LNCAP (cell line): Measurements from ENCODE around the gene ME1.

Source experiments
- TF ChIP-seq, protein P1 (sequence below): fragments of 450-650 bp; IDR thresholded peaks from 2 replicates; pipeline ENCODE4 v1.5.1; 2017; ENCODE audit warnings: mild to moderate bottlenecking

The ME1 gene

DNA sequence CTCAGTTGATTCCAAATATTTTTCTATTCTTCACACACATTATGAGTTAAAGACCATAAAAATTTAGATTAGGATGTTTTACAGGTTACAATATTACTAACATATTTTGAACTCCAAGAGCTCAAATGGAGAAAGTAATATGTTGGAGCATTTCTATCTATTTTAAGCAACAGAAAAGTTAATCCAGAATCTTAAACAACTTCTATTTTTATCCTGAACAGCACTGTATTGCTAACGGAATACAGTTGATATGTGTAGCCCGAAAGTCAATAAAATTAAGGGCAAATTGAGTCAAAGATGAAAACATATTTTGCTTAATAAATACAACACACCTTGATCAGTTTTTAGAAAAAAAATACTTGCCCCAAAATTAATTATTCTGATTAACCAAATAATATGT lies 97.4 kb downstream of the ME1 start:
- TF ChIP-seq, protein P1, sequence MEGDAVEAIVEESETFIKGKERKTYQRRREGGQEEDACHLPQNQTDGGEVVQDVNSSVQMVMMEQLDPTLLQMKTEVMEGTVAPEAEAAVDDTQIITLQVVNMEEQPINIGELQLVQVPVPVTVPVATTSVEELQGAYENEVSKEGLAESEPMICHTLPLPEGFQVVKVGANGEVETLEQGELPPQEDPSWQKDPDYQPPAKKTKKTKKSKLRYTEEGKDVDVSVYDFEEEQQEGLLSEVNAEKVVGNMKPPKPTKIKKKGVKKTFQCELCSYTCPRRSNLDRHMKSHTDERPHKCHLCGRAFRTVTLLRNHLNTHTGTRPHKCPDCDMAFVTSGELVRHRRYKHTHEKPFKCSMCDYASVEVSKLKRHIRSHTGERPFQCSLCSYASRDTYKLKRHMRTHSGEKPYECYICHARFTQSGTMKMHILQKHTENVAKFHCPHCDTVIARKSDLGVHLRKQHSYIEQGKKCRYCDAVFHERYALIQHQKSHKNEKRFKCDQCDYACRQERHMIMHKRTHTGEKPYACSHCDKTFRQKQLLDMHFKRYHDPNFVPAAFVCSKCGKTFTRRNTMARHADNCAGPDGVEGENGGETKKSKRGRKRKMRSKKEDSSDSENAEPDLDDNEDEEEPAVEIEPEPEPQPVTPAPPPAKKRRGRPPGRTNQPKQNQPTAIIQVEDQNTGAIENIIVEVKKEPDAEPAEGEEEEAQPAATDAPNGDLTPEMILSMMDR = no peak

DNA sequence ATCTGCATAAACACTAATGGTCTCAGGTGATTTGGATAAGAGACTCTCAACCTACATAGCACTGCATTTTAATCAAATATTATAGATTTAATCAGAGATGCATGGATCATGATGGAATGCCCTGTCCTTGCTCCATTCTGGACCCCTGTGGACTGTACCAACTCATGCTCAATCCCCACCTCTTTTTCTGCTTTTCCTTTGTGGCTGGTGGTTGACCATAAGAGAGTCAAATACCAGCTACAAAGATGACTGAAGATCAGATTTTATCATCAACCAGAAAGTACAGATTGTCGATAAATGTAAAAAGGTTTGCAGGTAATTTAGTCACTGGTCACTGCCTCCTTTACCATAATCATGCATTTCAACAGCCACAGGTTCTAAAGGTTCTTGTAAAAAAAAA lies 116.2 kb downstream of the ME1 start:
- TF ChIP-seq, protein P1 = no peak

DNA sequence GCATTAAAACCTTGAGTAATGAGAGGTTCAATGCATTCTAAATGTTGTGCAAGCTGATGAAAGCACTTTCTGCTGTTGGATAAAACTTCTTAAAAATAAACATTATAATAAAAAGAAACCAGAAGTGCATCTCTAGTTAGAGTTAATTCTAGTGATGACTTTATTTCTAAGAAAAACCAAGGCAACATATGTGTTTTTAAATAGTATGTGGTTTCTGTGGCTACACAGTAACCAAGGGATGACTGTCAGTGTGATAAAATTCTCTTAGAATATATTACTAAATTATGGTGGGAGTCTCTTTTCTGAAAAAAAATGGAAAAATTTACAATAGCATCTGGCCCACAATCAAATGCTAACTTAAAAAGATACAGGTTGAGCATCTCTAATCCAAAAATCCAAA lies 117.0 kb downstream of the ME1 start:
- TF ChIP-seq, protein P1 = no peak

DNA sequence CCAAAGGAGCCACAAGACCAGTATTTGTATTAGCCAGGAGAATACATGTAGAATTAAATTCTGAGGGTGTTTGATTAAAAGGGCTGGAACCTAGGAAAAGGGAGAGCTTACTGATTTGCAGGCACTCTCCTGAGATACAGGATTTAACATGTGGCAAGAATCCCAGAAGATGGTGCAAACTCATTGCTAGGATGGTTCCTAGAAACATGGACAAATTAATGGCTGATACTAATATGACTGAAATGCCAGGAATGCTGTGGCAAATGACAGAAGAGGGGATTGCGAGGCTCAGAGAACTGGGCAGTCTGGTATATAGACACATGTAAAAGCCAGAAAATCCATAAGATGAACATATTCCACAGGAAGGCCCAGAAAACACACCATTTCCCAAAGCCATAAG lies 119.6 kb downstream of the ME1 start:
- TF ChIP-seq, protein P1 = no peak

DNA sequence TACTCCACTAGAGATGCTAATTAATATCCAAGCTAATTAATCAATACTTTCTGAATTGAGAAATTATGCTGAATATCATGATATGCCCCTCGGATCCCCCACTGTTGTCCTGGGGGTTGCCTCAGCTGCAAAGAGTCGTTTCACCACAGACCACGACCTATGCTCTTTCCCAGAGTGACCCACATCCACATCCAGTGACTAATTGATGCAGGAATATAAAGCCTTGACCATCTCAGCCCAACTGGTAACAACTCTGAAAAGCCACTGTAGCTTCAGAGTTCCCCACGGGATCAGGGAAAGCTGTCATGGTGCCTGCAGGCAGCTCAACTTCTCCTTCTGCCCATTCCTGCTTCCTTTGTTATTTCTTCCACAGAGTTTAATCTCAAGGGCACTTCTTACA lies 120.8 kb downstream of the ME1 start:
- TF ChIP-seq, protein P1 = no peak

DNA sequence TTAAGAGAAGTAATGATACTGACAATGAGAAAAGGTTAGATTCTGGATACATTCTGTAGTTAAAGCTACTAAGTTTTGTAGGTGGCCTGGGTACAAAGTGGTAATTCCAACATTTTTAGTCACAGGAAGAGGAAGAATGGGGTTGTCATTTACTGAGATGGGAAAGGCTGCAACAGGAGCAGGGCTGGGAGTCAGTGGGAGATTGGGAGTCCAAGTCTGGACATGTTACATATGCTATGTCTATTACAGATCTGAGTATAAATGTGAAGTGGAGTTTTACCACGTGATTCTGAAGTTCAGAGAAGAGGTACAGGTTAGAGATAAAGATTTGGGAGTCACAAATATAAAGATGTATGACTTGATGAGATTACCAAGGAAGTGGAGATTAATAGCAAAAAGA lies 121.5 kb downstream of the ME1 start:
- TF ChIP-seq, protein P1 = no peak

DNA sequence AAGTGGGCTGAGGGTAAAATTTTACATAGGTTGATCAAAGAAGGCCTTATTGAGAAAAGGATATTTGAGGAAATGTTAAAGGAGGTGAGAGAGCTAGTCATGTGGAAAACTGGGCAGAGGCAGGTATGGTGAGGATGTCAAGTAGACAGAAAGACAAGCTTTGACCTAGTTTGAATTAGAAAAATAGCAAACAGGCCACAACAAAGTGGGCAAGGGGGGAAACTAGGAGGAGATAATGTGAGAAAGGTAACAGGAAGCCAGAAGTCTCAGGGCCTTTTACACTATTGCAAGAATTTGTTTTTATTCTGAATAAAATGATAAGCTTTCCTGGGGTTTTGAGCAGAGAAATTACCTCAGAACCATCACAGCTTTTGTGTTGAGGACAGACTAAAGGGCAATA lies 122.0 kb downstream of the ME1 start:
- TF ChIP-seq, protein P1 = no peak

DNA sequence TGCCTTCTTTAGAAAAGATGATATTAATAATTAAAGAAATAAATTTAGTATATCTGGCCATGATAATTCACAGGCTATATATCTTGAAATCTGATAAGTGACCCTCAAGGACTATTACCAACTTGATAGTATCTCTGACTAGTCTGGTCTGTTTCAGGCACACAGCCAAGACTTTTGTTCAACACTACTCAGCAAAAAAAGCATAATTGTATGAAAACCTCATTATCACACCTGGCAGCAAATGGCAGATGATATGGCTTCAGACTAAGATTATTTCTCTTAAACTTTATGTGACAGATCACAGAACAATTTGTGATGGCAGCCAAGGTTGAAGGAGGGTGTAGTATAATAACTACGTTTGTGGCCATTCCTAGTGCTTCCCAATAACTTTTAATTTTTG lies 123.0 kb downstream of the ME1 start:
- TF ChIP-seq, protein P1 = no peak
